ENCODE data around the gene OR4F15. TPM values are rescaled to one million over a fixed set of nuclear protein-coding genes. Genes with fewer than 3 reads are reported as not detected.
"Not testable (repeated sequence)": the region's sequence is repeated elsewhere in the genome, so short reads cannot be mapped to it uniquely, and the experiment has no call there.

OR4F15 gene, protein sequence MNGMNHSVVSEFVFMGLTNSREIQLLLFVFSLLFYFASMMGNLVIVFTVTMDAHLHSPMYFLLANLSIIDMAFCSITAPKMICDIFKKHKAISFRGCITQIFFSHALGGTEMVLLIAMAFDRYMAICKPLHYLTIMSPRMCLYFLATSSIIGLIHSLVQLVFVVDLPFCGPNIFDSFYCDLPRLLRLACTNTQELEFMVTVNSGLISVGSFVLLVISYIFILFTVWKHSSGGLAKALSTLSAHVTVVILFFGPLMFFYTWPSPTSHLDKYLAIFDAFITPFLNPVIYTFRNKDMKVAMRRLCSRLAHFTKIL
- total RNA-seq (not detected), polyA plus RNA-seq (not detected)

DNA sequence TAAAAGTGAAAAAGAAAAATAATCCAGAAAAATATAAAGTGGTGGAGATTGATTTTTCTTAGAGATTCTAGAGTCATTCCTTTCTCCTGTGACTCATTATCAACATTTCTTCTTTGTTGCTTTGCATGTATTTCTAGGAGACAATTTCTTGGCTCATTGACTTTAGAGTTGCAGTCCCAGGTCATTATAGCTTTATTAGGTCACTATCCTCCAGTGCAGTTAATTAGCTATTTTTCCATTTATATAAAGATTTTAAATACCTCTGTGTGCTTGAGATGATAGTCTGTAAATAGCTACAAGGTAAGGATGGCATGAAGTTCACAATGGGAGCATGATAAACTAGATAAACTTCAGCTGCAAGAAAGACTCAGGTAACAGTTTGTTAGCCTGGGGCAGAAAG lies at the start of gene OR4F15:
OR4F15 (plus strand) TSS at position 301 of the 400 bp plus-strand sequence. CDS start 5,985 bp downstream, outside the sequence.
- H3K9me3 ChIP-seq (ENCODE audit: low read length), result no peaks in the 10 kb centered on the region
- H3K27me3 ChIP-seq (ENCODE audit: insufficient read depth, low read length, poor library complexity, severe bottlenecking), result no peaks in the 10 kb centered on the region
- H3K27ac ChIP-seq (ENCODE audit: low read depth, low read length), result no peak within 1 kb of the TSS
- Mint-ChIP-seq H3K4me3 (no peak within 1 kb of the TSS), H3K27me3 (peaks cover 16 to 51% of the 10 kb centered on the region in 2 donors), H3K36me3 (no peaks in the 10 kb centered on the region), H3K4me1 (no peaks in the 10 kb centered on the region), H3K27ac (peak within 1 kb of the TSS in 1 of 8 donors; percentile 72), H3K9me3 (peaks cover 0 to 4% (median 0%) of the 10 kb centered on the region in 5 donors)
- CTCF ChIA-PET, result no interaction called here
- DNase-seq, result no peak
- no peak within 1 kb of the TSS for H3K4me3 ChIP-seq (ENCODE audit: low read length)
- no peaks in the 10 kb centered on the region for H3K4me1 ChIP-seq (ENCODE audit: insufficient read depth, low read length)
- POLR2A ChIA-PET, result no interaction called here
- no peaks in the 10 kb centered on the region for H3K36me3 ChIP-seq (ENCODE audit: insufficient read depth, low read length)

DNA sequence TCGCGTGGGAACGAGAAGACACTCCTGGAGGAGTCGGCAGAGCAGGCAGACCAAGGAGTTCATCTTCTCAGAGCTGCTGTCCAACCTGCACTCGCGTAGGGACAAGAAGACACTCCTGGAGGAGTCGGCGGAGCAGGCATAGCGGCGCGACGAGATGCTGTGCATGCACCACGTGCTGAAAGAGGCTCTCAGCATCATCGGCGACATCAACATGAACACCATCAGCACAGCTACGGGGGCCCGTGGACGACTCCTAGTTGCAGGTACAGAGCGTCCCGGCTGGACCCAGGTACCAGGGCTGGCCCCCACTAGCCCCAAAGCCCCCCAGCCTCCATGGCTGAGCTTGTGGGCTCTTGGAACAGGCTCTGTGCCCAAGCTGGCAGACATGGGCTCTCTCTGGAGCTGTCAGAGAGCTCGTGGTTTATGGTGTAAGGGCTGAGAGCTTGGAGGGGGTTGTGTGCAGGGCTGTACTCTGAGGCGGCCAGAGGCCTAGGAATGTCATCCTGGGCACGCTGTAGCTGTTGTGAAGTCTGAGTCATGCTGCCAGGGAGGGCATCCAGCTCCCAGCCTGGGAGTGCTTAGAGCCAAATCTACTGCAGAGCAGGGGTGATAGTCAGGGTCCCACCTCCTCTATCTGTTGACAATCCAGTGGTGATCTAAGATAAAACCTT lies 47.2 kb upstream of the OR4F15 start:
- H3K4me1 ChIP-seq (ENCODE audit: insufficient read depth, low read length); H3K27ac Mint-ChIP-seq; H3K9me3 ChIP-seq (ENCODE audit: low read length); H3K27me3 Mint-ChIP-seq; H3K27ac ChIP-seq (ENCODE audit: low read depth, low read length); H3K36me3 Mint-ChIP-seq; H3K4me3 Mint-ChIP-seq; DNase-seq; H3K36me3 ChIP-seq (ENCODE audit: insufficient read depth, low read length); POLR2A ChIA-PET; H3K4me3 ChIP-seq (ENCODE audit: low read length); H3K4me1 Mint-ChIP-seq; H3K9me3 Mint-ChIP-seq; CTCF ChIA-PET; H3K27me3 ChIP-seq (ENCODE audit: insufficient read depth, low read length, poor library complexity, severe bottlenecking): not testable (repeated sequence)

DNA sequence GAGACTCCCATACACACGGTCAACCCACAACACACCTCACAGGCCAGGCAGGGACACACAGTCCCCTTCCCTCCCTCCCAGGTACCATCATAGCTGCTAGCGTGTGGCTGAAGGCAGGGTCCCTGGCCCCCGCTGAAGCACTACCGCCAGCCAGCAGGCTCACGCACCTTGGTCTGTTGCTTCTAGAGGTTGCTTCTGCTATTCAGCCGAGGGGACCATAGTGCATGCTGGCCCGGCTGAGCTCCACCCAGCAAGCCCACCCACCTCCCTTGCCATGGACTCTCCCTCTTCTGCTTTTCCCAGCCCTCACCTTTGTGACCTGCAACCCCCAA lies 46.7 kb upstream of the OR4F15 start:
- CTCF ChIA-PET; H3K4me3 ChIP-seq (ENCODE audit: low read length); H3K4me1 ChIP-seq (ENCODE audit: insufficient read depth, low read length); H3K36me3 Mint-ChIP-seq; H3K27me3 Mint-ChIP-seq; H3K9me3 Mint-ChIP-seq; H3K4me3 Mint-ChIP-seq; H3K9me3 ChIP-seq (ENCODE audit: low read length); POLR2A ChIA-PET; H3K4me1 Mint-ChIP-seq; H3K27ac Mint-ChIP-seq; H3K36me3 ChIP-seq (ENCODE audit: insufficient read depth, low read length); H3K27ac ChIP-seq (ENCODE audit: low read depth, low read length); H3K27me3 ChIP-seq (ENCODE audit: insufficient read depth, low read length, poor library complexity, severe bottlenecking); DNase-seq: not testable (repeated sequence)

DNA sequence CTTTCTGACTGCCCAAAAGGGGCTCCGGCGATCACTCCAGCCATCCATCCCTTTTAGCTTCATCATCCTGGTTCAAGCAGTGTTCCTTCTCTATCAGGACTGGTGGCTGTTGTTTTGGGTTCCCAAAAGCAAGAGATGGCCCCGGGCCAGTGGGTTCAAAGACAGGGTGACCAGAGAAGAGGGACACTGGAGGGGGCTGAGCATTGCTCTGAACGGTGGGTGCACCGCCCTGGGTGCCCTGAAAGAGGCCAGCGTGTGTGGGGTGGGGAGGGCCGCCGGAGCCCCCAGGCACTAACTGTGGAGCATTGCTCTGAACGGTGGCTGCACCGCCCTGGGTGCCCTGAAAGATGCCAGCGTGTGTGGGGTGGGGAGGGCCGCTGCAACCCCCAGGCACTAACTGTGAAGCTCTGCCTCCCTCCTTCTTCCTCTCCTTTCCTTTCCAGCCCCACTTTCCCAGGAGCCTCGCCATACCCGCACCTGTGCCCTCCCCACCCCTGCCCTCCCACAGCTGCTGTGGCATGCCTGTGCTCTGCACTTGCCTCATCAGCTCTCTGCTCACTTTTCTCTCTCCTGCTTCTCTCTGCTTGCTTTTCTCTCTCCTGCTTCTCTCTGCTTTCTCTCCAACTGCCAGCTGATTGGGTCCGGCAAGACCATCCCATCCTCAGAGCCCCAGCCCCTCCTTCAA lies 46.1 kb upstream of the OR4F15 start:
- Mint-ChIP-seq H3K36me3 (peaks cover 0 to 2% (median 0%) of the 10 kb centered on the region in 3 donors), H3K4me3 (no peak overlapping the region), H3K9me3 (peaks cover 0 to 4% (median 0%) of the 10 kb centered on the region in 5 donors), H3K27ac (peak overlapping the region in 1 of 8 donors; percentile 60), H3K27me3 (no peaks in the 10 kb centered on the region), H3K4me1 (no peaks in the 10 kb centered on the region)
- Histone ChIP-seq H3K4me3 (ENCODE audit: low read length) (no peak overlapping the region), H3K4me1 (ENCODE audit: insufficient read depth, low read length) (no peaks in the 10 kb centered on the region), H3K36me3 (ENCODE audit: insufficient read depth, low read length) (no peaks in the 10 kb centered on the region), H3K27me3 (ENCODE audit: insufficient read depth, low read length, poor library complexity, severe bottlenecking) (no peaks in the 10 kb centered on the region), H3K9me3 (ENCODE audit: low read length) (no peaks in the 10 kb centered on the region), H3K27ac (ENCODE audit: low read depth, low read length) (no peak overlapping the region)
- DNase-seq, result no peak
- ChIA-PET POLR2A (no interaction called here), CTCF (no interaction called here)

DNA sequence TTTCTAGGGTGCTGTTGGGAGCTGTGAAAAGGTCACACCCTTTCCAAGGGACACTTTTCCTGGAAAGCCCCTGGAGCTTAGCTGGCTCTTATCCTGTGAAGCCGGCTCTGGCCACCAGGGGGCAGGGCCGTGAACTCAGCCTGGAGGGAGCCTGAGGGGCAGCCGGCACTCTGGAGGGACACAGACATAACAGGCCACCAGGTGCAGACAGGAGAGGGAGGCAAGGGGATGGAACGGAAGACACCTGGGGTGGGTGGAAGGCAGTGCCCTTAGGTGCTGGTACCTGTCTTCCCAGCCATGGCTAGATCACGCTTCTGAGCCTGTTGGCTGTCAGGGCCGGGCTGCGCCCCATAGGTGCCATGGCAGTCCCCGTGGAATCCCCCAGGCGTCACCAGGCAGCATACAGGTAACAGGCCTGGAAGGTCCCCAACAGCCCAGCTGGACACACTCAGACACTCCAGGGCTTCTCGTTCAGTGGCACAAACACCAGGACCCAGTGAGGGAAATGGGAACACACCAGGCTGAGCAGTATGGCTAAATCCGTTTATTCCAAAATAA lies 44.8 kb upstream of the OR4F15 start:
- H3K4me1 ChIP-seq (ENCODE audit: insufficient read depth, low read length); H3K4me3 Mint-ChIP-seq; H3K9me3 ChIP-seq (ENCODE audit: low read length); H3K27ac Mint-ChIP-seq; H3K27me3 Mint-ChIP-seq; H3K27me3 ChIP-seq (ENCODE audit: insufficient read depth, low read length, poor library complexity, severe bottlenecking); H3K4me3 ChIP-seq (ENCODE audit: low read length); DNase-seq; CTCF ChIA-PET; POLR2A ChIA-PET; H3K9me3 Mint-ChIP-seq; H3K27ac ChIP-seq (ENCODE audit: low read depth, low read length); H3K4me1 Mint-ChIP-seq; H3K36me3 ChIP-seq (ENCODE audit: insufficient read depth, low read length); H3K36me3 Mint-ChIP-seq: not testable (repeated sequence)

DNA sequence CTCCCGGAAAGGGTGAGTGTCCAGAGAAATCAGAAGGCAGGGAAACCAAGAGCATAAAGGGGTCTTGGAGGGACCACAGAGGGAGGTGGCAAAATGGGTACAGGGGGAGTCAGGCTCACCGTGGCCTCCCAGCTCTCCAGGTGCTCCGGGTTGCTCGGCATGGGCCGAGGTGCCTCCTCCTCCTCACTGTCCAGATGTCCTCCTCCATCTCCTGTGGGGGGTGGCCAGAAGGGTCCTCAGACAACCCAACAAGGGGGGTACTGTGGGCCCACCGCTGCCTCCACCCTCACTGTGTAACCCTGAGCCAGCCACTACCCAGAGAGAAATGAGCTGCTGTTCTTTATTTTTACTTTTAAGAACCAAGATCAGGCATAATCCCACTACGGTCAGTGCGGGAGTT lies 39.1 kb upstream of the OR4F15 start:
- Mint-ChIP-seq H3K27me3 (peaks cover 0 to 3% of the 10 kb centered on the region in 2 donors), H3K4me1 (no peaks in the 10 kb centered on the region), H3K4me3 (no peak overlapping the region), H3K36me3 (peaks cover 0 to 2% (median 0%) of the 10 kb centered on the region in 3 donors), H3K27ac (no peak overlapping the region), H3K9me3 (no peaks in the 10 kb centered on the region)
- ChIA-PET CTCF (interaction anchor here (0.7 kb wide), 1 partner anchor 50 kb away, joined by 3 read pairs; no protein-coding TSS in a partner anchor), POLR2A (no interaction called here)
- no peak for DNase-seq
- H3K4me3 ChIP-seq (ENCODE audit: low read length), result no peak overlapping the region
- H3K27me3 ChIP-seq (ENCODE audit: insufficient read depth, low read length, poor library complexity, severe bottlenecking), result no peaks in the 10 kb centered on the region
- H3K9me3 ChIP-seq (ENCODE audit: low read length), result no peaks in the 10 kb centered on the region
- no peak overlapping the region for H3K27ac ChIP-seq (ENCODE audit: low read depth, low read length)
- no peaks in the 10 kb centered on the region for H3K4me1 ChIP-seq (ENCODE audit: insufficient read depth, low read length)
- H3K36me3 ChIP-seq (ENCODE audit: insufficient read depth, low read length), result no peaks in the 10 kb centered on the region

DNA sequence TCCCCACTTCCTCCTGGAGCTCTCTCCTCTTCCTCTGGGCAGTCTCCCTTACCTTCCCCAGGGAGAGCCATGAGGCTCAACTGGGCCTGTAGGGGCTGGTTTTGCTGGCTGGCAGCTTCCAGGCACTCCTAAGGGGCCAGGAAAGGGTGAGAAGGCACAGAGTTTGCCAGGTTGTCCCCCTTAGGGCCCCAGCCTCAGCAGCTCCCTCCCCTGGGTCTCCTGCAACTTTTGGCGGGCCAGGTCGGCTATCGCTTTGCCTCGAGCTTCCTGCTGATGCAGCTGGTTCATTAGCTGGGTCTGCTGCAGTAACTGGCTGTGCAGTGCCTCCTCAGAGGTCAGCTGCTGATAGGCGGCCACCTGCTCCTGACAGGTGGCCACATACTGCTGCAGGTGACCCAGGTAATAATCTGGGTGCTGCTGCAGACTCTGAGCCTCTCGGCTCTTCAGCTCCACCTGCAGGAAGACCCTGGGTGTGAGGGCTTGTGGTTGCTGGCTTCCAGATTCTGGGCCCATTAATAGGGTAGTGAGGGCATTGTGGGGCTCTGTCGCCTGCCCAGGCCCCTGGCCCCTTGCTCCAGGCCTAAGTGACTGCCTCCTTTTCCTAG lies 38.4 kb upstream of the OR4F15 start:
- ChIA-PET CTCF (interaction anchor here (0.7 kb wide), 1 partner anchor 51 kb away, joined by 3 read pairs; no protein-coding TSS in a partner anchor), POLR2A (no interaction called here)
- Mint-ChIP-seq H3K9me3 (no peaks in the 10 kb centered on the region), H3K36me3 (peaks cover 0 to 2% (median 0%) of the 10 kb centered on the region in 3 donors), H3K4me3 (no peak overlapping the region), H3K27me3 (peaks cover 0 to 3% of the 10 kb centered on the region in 2 donors), H3K27ac (no peak overlapping the region), H3K4me1 (no peaks in the 10 kb centered on the region)
- Histone ChIP-seq H3K4me3 (ENCODE audit: low read length) (no peak overlapping the region), H3K4me1 (ENCODE audit: insufficient read depth, low read length) (no peaks in the 10 kb centered on the region), H3K9me3 (ENCODE audit: low read length) (no peaks in the 10 kb centered on the region), H3K27ac (ENCODE audit: low read depth, low read length) (no peak overlapping the region), H3K27me3 (ENCODE audit: insufficient read depth, low read length, poor library complexity, severe bottlenecking) (no peaks in the 10 kb centered on the region), H3K36me3 (ENCODE audit: insufficient read depth, low read length) (no peaks in the 10 kb centered on the region)
- DNase-seq, result no peak

DNA sequence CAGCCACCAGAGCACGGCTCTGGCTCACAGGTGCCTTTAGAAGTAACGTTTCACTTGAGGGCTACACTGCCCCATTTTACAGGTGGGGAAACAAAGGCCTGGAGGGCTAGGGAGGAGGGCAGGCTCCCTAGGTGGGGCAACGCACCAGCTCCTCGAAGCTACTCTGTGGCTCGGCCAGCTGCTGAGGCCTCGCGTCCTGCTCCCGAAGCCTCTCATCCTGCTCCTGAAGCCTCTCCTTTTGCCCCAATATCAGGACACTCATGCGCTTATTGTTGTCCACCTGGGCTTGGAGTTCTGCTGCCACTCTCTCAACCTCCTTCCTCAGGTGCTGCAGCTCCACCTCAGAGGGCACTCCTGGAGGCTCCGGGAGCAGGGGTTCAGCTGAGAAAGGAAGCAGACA lies 36.9 kb upstream of the OR4F15 start:
- peaks cover 0 to 7% of the 10 kb centered on the region in 2 donors for H3K27me3 Mint-ChIP-seq
- H3K9me3 ChIP-seq (ENCODE audit: low read length), result no peaks in the 10 kb centered on the region
- ChIA-PET CTCF (no interaction called here), POLR2A (interaction anchor here (0.6 kb wide), 1 partner anchor 62 kb away, joined by 5 read pairs; no protein-coding TSS in a partner anchor)
- no peaks in the 10 kb centered on the region for H3K4me1 Mint-ChIP-seq
- no peak overlapping the region for H3K4me3 ChIP-seq (ENCODE audit: low read length)
- H3K27me3 ChIP-seq (ENCODE audit: insufficient read depth, low read length, poor library complexity, severe bottlenecking), result no peaks in the 10 kb centered on the region
- H3K9me3 Mint-ChIP-seq, result no peaks in the 10 kb centered on the region
- no peak overlapping the region for H3K4me3 Mint-ChIP-seq
- no peak overlapping the region for H3K27ac ChIP-seq (ENCODE audit: low read depth, low read length)
- peaks cover 0 to 2% (median 0%) of the 10 kb centered on the region in 3 donors for H3K36me3 Mint-ChIP-seq
- no peaks in the 10 kb centered on the region for H3K4me1 ChIP-seq (ENCODE audit: insufficient read depth, low read length)
- no peak for DNase-seq
- no peak overlapping the region for H3K27ac Mint-ChIP-seq
- H3K36me3 ChIP-seq (ENCODE audit: insufficient read depth, low read length), result no peaks in the 10 kb centered on the region

All from CD8-positive, alpha-beta memory T cell (primary cell).